Panc1 (cell line): ENCODE results near the gene INTS6.

Source experiments
- POLR2AphosphoS5 ChIP-seq: IDR thresholded peaks from 2 replicates; pipeline ENCODE4 v1.6.1; 2012; ENCODE audit warnings: mild to moderate bottlenecking, low read depth, low read length, moderate library complexity
- TF ChIP-seq, protein P1 (sequence below): fragments of 450-650 bp; IDR thresholded peaks from 2 replicates; pipeline ENCODE4 v1.5.1; 2017; ENCODE audit warnings: mild to moderate bottlenecking
- TF ChIP-seq, protein P2 (sequence below), 2 experiments: IDR thresholded peaks; 2 replicates each; pipeline ENCODE4 v1.6.1; 2011 to 2012; ENCODE audit warnings: low read depth in 2 of 2, control low read depth in 1 of 2, low read length in 1 of 2, mild to moderate bottlenecking in 1 of 2, moderate library complexity in 1 of 2; ENCODE audit not compliant: insufficient read depth in 1 of 2

DNA sequence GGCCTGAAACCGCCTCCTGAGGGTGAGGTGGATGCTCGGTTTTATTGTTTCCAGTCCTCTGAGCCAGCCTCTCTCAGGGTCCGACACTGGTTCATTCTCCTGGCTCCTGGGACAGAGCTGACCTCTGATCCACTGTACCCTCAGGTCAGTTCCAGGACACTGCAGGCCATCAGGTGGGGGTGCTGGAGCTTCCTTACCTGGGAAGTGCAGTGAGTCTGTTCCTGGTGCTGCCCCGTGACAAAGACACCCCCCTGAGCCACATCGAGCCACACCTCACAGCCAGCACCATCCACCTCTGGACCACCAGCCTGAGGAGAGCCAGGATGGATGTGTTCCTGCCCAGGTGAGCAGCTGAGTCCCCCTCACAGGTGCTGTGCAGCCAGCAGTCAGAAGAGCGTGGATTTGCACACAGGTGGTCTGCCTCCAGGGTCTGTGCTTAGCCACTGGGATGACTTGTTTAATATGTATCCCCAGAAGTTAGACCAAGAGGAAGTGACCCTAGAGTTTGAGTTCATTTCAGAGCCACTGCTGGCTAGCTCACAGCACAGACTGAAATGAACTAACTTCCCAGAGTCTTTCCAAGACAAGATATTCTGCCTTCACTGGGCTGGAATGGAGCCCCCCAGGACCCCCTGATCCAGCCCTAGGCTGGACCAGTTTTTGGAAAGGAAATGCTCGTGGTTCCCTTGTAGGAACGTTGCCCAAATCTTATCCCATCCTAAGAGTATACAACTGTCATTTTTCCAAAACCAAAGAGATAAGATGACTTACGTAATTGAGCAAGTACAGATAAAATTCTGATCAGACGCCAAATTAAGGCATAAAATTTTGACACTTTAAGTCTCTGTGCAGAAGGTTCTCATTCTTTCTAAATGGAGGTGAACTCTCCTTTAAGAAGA is 104.5 kb downstream of the INTS6 start:
- TF ChIP-seq, protein P1, sequence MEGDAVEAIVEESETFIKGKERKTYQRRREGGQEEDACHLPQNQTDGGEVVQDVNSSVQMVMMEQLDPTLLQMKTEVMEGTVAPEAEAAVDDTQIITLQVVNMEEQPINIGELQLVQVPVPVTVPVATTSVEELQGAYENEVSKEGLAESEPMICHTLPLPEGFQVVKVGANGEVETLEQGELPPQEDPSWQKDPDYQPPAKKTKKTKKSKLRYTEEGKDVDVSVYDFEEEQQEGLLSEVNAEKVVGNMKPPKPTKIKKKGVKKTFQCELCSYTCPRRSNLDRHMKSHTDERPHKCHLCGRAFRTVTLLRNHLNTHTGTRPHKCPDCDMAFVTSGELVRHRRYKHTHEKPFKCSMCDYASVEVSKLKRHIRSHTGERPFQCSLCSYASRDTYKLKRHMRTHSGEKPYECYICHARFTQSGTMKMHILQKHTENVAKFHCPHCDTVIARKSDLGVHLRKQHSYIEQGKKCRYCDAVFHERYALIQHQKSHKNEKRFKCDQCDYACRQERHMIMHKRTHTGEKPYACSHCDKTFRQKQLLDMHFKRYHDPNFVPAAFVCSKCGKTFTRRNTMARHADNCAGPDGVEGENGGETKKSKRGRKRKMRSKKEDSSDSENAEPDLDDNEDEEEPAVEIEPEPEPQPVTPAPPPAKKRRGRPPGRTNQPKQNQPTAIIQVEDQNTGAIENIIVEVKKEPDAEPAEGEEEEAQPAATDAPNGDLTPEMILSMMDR, result no peak
- no peak for TF ChIP-seq POLR2AphosphoS5
- TF ChIP-seq, protein P2, sequence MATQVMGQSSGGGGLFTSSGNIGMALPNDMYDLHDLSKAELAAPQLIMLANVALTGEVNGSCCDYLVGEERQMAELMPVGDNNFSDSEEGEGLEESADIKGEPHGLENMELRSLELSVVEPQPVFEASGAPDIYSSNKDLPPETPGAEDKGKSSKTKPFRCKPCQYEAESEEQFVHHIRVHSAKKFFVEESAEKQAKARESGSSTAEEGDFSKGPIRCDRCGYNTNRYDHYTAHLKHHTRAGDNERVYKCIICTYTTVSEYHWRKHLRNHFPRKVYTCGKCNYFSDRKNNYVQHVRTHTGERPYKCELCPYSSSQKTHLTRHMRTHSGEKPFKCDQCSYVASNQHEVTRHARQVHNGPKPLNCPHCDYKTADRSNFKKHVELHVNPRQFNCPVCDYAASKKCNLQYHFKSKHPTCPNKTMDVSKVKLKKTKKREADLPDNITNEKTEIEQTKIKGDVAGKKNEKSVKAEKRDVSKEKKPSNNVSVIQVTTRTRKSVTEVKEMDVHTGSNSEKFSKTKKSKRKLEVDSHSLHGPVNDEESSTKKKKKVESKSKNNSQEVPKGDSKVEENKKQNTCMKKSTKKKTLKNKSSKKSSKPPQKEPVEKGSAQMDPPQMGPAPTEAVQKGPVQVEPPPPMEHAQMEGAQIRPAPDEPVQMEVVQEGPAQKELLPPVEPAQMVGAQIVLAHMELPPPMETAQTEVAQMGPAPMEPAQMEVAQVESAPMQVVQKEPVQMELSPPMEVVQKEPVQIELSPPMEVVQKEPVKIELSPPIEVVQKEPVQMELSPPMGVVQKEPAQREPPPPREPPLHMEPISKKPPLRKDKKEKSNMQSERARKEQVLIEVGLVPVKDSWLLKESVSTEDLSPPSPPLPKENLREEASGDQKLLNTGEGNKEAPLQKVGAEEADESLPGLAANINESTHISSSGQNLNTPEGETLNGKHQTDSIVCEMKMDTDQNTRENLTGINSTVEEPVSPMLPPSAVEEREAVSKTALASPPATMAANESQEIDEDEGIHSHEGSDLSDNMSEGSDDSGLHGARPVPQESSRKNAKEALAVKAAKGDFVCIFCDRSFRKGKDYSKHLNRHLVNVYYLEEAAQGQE (IDR thresholded peaks at IDR 0.05; ENCODE audit: insufficient read depth in 1 of 2, low read depth in 2 of 2, low read length in 1 of 2), result no peak
